Measurements from ENCODE around the gene STPG4.

The STPG4 gene

GRCh38 chr2:47041063-47041462 is 114.0 kb downstream of the STPG4 start:
- H3K4ac ChIP-seq (ENCODE audit: low read length) = peak overlapping the region; percentile 8
- peaks cover 13 to 14% of the 10 kb centered on the region in 2 donors for H3K4me1 ChIP-seq (ENCODE audit: control insufficient read depth in 2 of 2, insufficient read depth in 1 of 2, low read depth in 1 of 2, low read length in 2 of 2)
- no peak for DNase-seq (ENCODE audit: low spot score)
- H3K27me3 ChIP-seq (ENCODE audit: control insufficient read depth in 3 of 3, insufficient read depth in 3 of 3, low read depth in 1 of 3, low read length in 3 of 3) = no peaks in the 10 kb centered on the region
- H3K23ac ChIP-seq (ENCODE audit: low read depth, low read length, poor library complexity) = no peak overlapping the region
- H3K36me3 ChIP-seq (replicated peaks in 1 of 2; ENCODE audit: control insufficient read depth in 2 of 2, insufficient read depth in 2 of 2, low read length in 2 of 2) = peaks cover 3% of the 10 kb centered on the region in 2 donors
- no peak overlapping the region for H4K8ac ChIP-seq (ENCODE audit: low read depth, low read length)
- no peak overlapping the region for H3K9ac ChIP-seq (ENCODE audit: low read depth, low read length, poor library complexity)
- H2AK5ac ChIP-seq (ENCODE audit: low read depth, low read length) = no peak overlapping the region
- no peak overlapping the region for H3K4me2 ChIP-seq (ENCODE audit: insufficient read depth, low read length, poor library complexity, severe bottlenecking)
- no peak overlapping the region for H3K27ac ChIP-seq (replicated peaks; ENCODE audit: low read length)
- peak overlapping the region; percentile 79 for H3K18ac ChIP-seq (ENCODE audit: low read length)
- no peak overlapping the region for H2BK120ac ChIP-seq (ENCODE audit: low read depth, low read length)
- no peak overlapping the region for H2AFZ ChIP-seq (ENCODE audit: low read length)
- no peak overlapping the region for H2BK12ac ChIP-seq (ENCODE audit: low read length)
- H3K9me3 ChIP-seq (replicated peaks in 1 of 2; ENCODE audit: control insufficient read depth in 2 of 2, insufficient read depth in 1 of 2, low read depth in 1 of 2, low read length in 2 of 2) = no peaks in the 10 kb centered on the region
- H3K4me3 ChIP-seq (ENCODE audit: low read length in 2 of 2) = no peak overlapping the region
- H3K14ac ChIP-seq (ENCODE audit: low read length) = no peak overlapping the region
- H2BK5ac ChIP-seq (ENCODE audit: low read length) = no peak overlapping the region
- peak overlapping the region; percentile 28 for H2BK15ac ChIP-seq (ENCODE audit: low read length)
- no CpG with 5 or more reads among the region's 8 CpGs for WGBS, 2 donors (ENCODE audit: extremely low coverage in 2 of 2, insufficient read length in 2 of 2, insufficient replicate concordance in 1 of 2)
- no peaks in the 10 kb centered on the region for H3K79me1 ChIP-seq (ENCODE audit: low read depth, low read length)
- no peak overlapping the region for H4K91ac ChIP-seq (ENCODE audit: low read depth, low read length, poor library complexity)

GRCh38 chr2:47040651-47041050 is 114.5 kb downstream of the STPG4 start:
- DNase-seq (ENCODE audit: low spot score) = no peak
- Histone ChIP-seq H3K79me1 (ENCODE audit: low read depth, low read length) (no peaks in the 10 kb centered on the region), H3K9ac (ENCODE audit: low read depth, low read length, poor library complexity) (no peak overlapping the region), H3K4me3 (ENCODE audit: low read length in 2 of 2) (no peak overlapping the region), H2BK5ac (ENCODE audit: low read length) (no peak overlapping the region), H3K14ac (ENCODE audit: low read length) (no peak overlapping the region), H2BK12ac (ENCODE audit: low read length) (no peak overlapping the region), H3K9me3 (replicated peaks in 1 of 2; ENCODE audit: control insufficient read depth in 2 of 2, insufficient read depth in 1 of 2, low read depth in 1 of 2, low read length in 2 of 2) (no peaks in the 10 kb centered on the region), H2BK120ac (ENCODE audit: low read depth, low read length) (no peak overlapping the region), H3K4me1 (ENCODE audit: control insufficient read depth in 2 of 2, insufficient read depth in 1 of 2, low read depth in 1 of 2, low read length in 2 of 2) (peaks cover 14% of the 10 kb centered on the region in 2 donors), H3K27ac (replicated peaks; ENCODE audit: low read length) (no peak overlapping the region), H2AFZ (ENCODE audit: low read length) (no peak overlapping the region), H4K91ac (ENCODE audit: low read depth, low read length, poor library complexity) (no peak overlapping the region), H3K36me3 (replicated peaks in 1 of 2; ENCODE audit: control insufficient read depth in 2 of 2, insufficient read depth in 2 of 2, low read length in 2 of 2) (peaks cover 0 to under 1% of the 10 kb centered on the region in 2 donors), H3K4ac (ENCODE audit: low read length) (no peak overlapping the region), H3K27me3 (ENCODE audit: control insufficient read depth in 3 of 3, insufficient read depth in 3 of 3, low read depth in 1 of 3, low read length in 3 of 3) (no peaks in the 10 kb centered on the region), H2AK5ac (ENCODE audit: low read depth, low read length) (no peak overlapping the region), H3K18ac (ENCODE audit: low read length) (peak overlapping the region; percentile 37), H2BK15ac (ENCODE audit: low read length) (no peak overlapping the region), H3K4me2 (ENCODE audit: insufficient read depth, low read length, poor library complexity, severe bottlenecking) (no peak overlapping the region), H3K23ac (ENCODE audit: low read depth, low read length, poor library complexity) (no peak overlapping the region), H4K8ac (ENCODE audit: low read depth, low read length) (no peak overlapping the region)
- WGBS, 2 donors (ENCODE audit: extremely low coverage in 2 of 2, insufficient read length in 2 of 2, insufficient replicate concordance in 1 of 2) = no CpG with 5 or more reads among the region's 10 CpGs

GRCh38 chr2:47039913-47040562 is 115.1 kb downstream of the STPG4 start:
- no peak overlapping the region for H2BK5ac ChIP-seq (ENCODE audit: low read length)
- no peak overlapping the region for H3K27ac ChIP-seq (replicated peaks; ENCODE audit: low read length)
- no peak overlapping the region for H3K9ac ChIP-seq (ENCODE audit: low read depth, low read length, poor library complexity)
- no peaks in the 10 kb centered on the region for H3K79me1 ChIP-seq (ENCODE audit: low read depth, low read length)
- WGBS, 2 donors (ENCODE audit: extremely low coverage in 2 of 2, insufficient read length in 2 of 2, insufficient replicate concordance in 1 of 2) = no CpG with 5 or more reads among the region's 17 CpGs
- no peak overlapping the region for H3K4me2 ChIP-seq (ENCODE audit: insufficient read depth, low read length, poor library complexity, severe bottlenecking)
- no peak overlapping the region for H2BK15ac ChIP-seq (ENCODE audit: low read length)
- no peak overlapping the region for H2BK12ac ChIP-seq (ENCODE audit: low read length)
- no peak overlapping the region for H2AFZ ChIP-seq (ENCODE audit: low read length)
- no peak overlapping the region for H3K4ac ChIP-seq (ENCODE audit: low read length)
- no peaks in the 10 kb centered on the region for H3K36me3 ChIP-seq (replicated peaks in 1 of 2; ENCODE audit: control insufficient read depth in 2 of 2, insufficient read depth in 2 of 2, low read length in 2 of 2)
- H4K8ac ChIP-seq (ENCODE audit: low read depth, low read length) = no peak overlapping the region
- H3K4me3 ChIP-seq (ENCODE audit: low read length in 2 of 2) = no peak overlapping the region
- no peak overlapping the region for H2BK120ac ChIP-seq (ENCODE audit: low read depth, low read length)
- H3K9me3 ChIP-seq (replicated peaks in 1 of 2; ENCODE audit: control insufficient read depth in 2 of 2, insufficient read depth in 1 of 2, low read depth in 1 of 2, low read length in 2 of 2) = no peaks in the 10 kb centered on the region
- peak overlapping the region; percentile 36 for H3K18ac ChIP-seq (ENCODE audit: low read length)
- H2AK5ac ChIP-seq (ENCODE audit: low read depth, low read length) = no peak overlapping the region
- H3K27me3 ChIP-seq (ENCODE audit: control insufficient read depth in 3 of 3, insufficient read depth in 3 of 3, low read depth in 1 of 3, low read length in 3 of 3) = no peaks in the 10 kb centered on the region
- H3K14ac ChIP-seq (ENCODE audit: low read length) = no peak overlapping the region
- H3K23ac ChIP-seq (ENCODE audit: low read depth, low read length, poor library complexity) = no peak overlapping the region
- no peak for DNase-seq (ENCODE audit: low spot score)
- H4K91ac ChIP-seq (ENCODE audit: low read depth, low read length, poor library complexity) = no peak overlapping the region
- H3K4me1 ChIP-seq (ENCODE audit: control insufficient read depth in 2 of 2, insufficient read depth in 1 of 2, low read depth in 1 of 2, low read length in 2 of 2) = peaks cover 20% of the 10 kb centered on the region in 2 donors

GRCh38 chr2:47039489-47039870 is 115.6 kb downstream of the STPG4 start:
- Histone ChIP-seq H2BK15ac (ENCODE audit: low read length) (no peak overlapping the region), H3K9me3 (replicated peaks in 1 of 2; ENCODE audit: control insufficient read depth in 2 of 2, insufficient read depth in 1 of 2, low read depth in 1 of 2, low read length in 2 of 2) (no peaks in the 10 kb centered on the region), H3K18ac (ENCODE audit: low read length) (no peak overlapping the region), H3K27ac (replicated peaks; ENCODE audit: low read length) (no peak overlapping the region), H4K91ac (ENCODE audit: low read depth, low read length, poor library complexity) (no peak overlapping the region), H3K14ac (ENCODE audit: low read length) (no peak overlapping the region), H4K8ac (ENCODE audit: low read depth, low read length) (no peak overlapping the region), H3K9ac (ENCODE audit: low read depth, low read length, poor library complexity) (no peak overlapping the region), H3K4me1 (ENCODE audit: control insufficient read depth in 2 of 2, insufficient read depth in 1 of 2, low read depth in 1 of 2, low read length in 2 of 2) (peaks cover 25% of the 10 kb centered on the region in 2 donors), H3K27me3 (ENCODE audit: control insufficient read depth in 3 of 3, insufficient read depth in 3 of 3, low read depth in 1 of 3, low read length in 3 of 3) (no peaks in the 10 kb centered on the region), H2BK12ac (ENCODE audit: low read length) (no peak overlapping the region), H3K79me1 (ENCODE audit: low read depth, low read length) (no peaks in the 10 kb centered on the region), H3K23ac (ENCODE audit: low read depth, low read length, poor library complexity) (no peak overlapping the region), H3K4ac (ENCODE audit: low read length) (no peak overlapping the region), H3K36me3 (replicated peaks in 1 of 2; ENCODE audit: control insufficient read depth in 2 of 2, insufficient read depth in 2 of 2, low read length in 2 of 2) (no peaks in the 10 kb centered on the region), H3K4me3 (ENCODE audit: low read length in 2 of 2) (no peak overlapping the region), H2AK5ac (ENCODE audit: low read depth, low read length) (no peak overlapping the region), H2AFZ (ENCODE audit: low read length) (no peak overlapping the region), H2BK5ac (ENCODE audit: low read length) (peak overlapping the region; percentile 9), H2BK120ac (ENCODE audit: low read depth, low read length) (no peak overlapping the region), H3K4me2 (ENCODE audit: insufficient read depth, low read length, poor library complexity, severe bottlenecking) (no peak overlapping the region)
- DNase-seq (ENCODE audit: low spot score) = no peak
- WGBS, 2 donors (ENCODE audit: extremely low coverage in 2 of 2, insufficient read length in 2 of 2, insufficient replicate concordance in 1 of 2) = no CpG with 5 or more reads among the region's 2 CpGs
